ELF-1 (cell line): ENCODE results near the gene TMCC1.
"Not testable (repeated sequence)": the region's sequence is repeated elsewhere in the genome, so short reads cannot be mapped to it uniquely, and the experiment has no call there.

ENCODE experiments used
- DNase-seq: peaks from one replicate; pipeline ENCODE4 v3.0.0-alpha.2; 2016; ENCODE audit warnings: low read depth, low spot score

Gene TMCC1

GRCh38 chr3:129892857-129893580 lies 492 bp downstream of the TMCC1 start:
- DNase-seq, result peak; percentile 77

GRCh38 chr3:129892486-129892856 lies 1.0 kb downstream of the TMCC1 start:
- DNase-seq, result no peak

- no peak for DNase-seq
Observed at GRCh38 chr3:129890891-129891290, 2.6 kb downstream of the TMCC1 start.

GRCh38 chr3:129890125-129890524 lies 3.4 kb downstream of the TMCC1 start:
- DNase-seq, result no peak

- DNase-seq, result no peak
Observed at GRCh38 chr3:129888771-129889170, 4.7 kb downstream of the TMCC1 start.

- DNase-seq, result no peak
Observed at GRCh38 chr3:129881261-129881660, 12.2 kb downstream of the TMCC1 start.

- DNase-seq, result no peak
Observed at GRCh38 chr3:129878355-129878754, 15.2 kb downstream of the TMCC1 start.

- DNase-seq, result not testable (repeated sequence)
Observed at GRCh38 chr3:129874479-129874878, 19.0 kb downstream of the TMCC1 start.

- no peak for DNase-seq
Observed at GRCh38 chr3:129868912-129869311, 24.6 kb downstream of the TMCC1 start.

GRCh38 chr3:129867506-129868124 lies 25.9 kb downstream of the TMCC1 start:
- no peak for DNase-seq

- no peak for DNase-seq
Observed at GRCh38 chr3:129865806-129866205, 27.7 kb downstream of the TMCC1 start.

GRCh38 chr3:129864519-129864918 lies 29.0 kb downstream of the TMCC1 start:
- no peak for DNase-seq

- DNase-seq, result no peak
Observed at GRCh38 chr3:129859272-129859671, 34.2 kb downstream of the TMCC1 start.

GRCh38 chr3:129857899-129858298 lies 35.6 kb downstream of the TMCC1 start:
- DNase-seq, result no peak

- not testable (repeated sequence) for DNase-seq
Observed at GRCh38 chr3:129856790-129857189, 36.7 kb downstream of the TMCC1 start.

- no peak for DNase-seq
Observed at GRCh38 chr3:129855832-129856419, 37.6 kb downstream of the TMCC1 start.

- no peak for DNase-seq
Observed at GRCh38 chr3:129855170-129855831, 38.2 kb downstream of the TMCC1 start.

- no peak for DNase-seq
Observed at GRCh38 chr3:129854460-129854859, 39.1 kb downstream of the TMCC1 start.

GRCh38 chr3:129845956-129846355 lies 47.6 kb downstream of the TMCC1 start:
- no peak for DNase-seq

GRCh38 chr3:129840707-129841360 lies 52.7 kb downstream of the TMCC1 start:
- DNase-seq, result no peak

GRCh38 chr3:129838086-129838485 lies 55.4 kb downstream of the TMCC1 start:
- DNase-seq, result peak; percentile 16

- DNase-seq, result no peak
Observed at GRCh38 chr3:129837065-129837642, 56.4 kb downstream of the TMCC1 start.
